ENCODE results near the gene ZNHIT2. TPM values are rescaled to one million over a fixed set of nuclear protein-coding genes. Genes with fewer than 3 reads are reported as not detected.

Gene ZNHIT2
- total and polyA plus RNA-seq, 2 experiments from 2014 or later = 17.7 to 18.1 TPM

GRCh38 chr11:65126624-65127274, 9.2 kb upstream of the ZNHIT2 start (continued):
- TF ChIP-seq ZNF462 (CRISPR knock-in tag; IDR thresholded peaks at IDR 0.05) (no peak), NANOG (IDR thresholded peaks at IDR 0.05; ENCODE audit: borderline replicate concordance) (no peak), POLR2AphosphoS5 (IDR thresholded peaks at IDR 0.05; ENCODE audit: low read depth) (no peak), ETS1 (IDR thresholded peaks at IDR 0.05) (no peak), EZH2 (IDR thresholded peaks at IDR 0.05; ENCODE audit: low read depth, unreplicated experiment) (no peak), ZNF331 (CRISPR knock-in tag; IDR thresholded peaks at IDR 0.05; ENCODE audit: low read depth) (no peak), CTCF (conservative IDR thresholded peaks at IDR 0.05; ENCODE audit: low read depth in 2 of 2) (no peak), STAT1 (IDR thresholded peaks at IDR 0.05; ENCODE audit: unreplicated experiment) (no peak), ZNF114 (CRISPR knock-in tag; IDR thresholded peaks at IDR 0.05) (no peak), JUNB (IDR thresholded peaks at IDR 0.05; ENCODE audit: unreplicated experiment) (no peak), EZH2phosphoT487 (IDR thresholded peaks at IDR 0.05; ENCODE audit: unreplicated experiment) (no peak)

All from GM23338 (cell line).